ENCODE measurements around the gene VLDLR. TPM values are rescaled to one million over a fixed set of nuclear protein-coding genes. Genes with fewer than 3 reads are reported as not detected.

Gene VLDLR
- total RNA-seq, 1 experiment from 2014 or later: 2.1 TPM

DNA sequence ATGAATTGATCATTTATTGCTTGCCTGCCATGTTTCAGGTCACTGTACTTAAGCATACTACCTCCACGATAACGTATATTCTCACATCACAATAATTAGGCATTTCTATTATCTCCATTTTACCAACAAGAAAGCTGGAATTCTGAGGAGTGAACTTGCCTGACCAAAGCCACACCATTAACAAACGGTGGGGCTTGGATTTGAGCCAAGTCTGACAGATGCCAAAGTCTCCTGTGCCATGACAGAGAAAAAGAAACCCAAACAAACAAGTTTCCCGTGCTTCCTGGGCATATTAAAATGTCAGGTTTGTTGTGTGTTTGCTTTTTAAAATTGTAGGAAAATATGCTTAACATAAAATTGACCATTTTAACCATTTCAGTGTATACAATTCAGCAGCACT, 54.9 kb downstream of the VLDLR start:
- no peak for TF ChIP-seq SIN3A (IDR thresholded peaks at IDR 0.05; ENCODE audit: borderline replicate concordance, insufficient read depth, low read depth, low read length)
- TF ChIP-seq, protein P1, sequence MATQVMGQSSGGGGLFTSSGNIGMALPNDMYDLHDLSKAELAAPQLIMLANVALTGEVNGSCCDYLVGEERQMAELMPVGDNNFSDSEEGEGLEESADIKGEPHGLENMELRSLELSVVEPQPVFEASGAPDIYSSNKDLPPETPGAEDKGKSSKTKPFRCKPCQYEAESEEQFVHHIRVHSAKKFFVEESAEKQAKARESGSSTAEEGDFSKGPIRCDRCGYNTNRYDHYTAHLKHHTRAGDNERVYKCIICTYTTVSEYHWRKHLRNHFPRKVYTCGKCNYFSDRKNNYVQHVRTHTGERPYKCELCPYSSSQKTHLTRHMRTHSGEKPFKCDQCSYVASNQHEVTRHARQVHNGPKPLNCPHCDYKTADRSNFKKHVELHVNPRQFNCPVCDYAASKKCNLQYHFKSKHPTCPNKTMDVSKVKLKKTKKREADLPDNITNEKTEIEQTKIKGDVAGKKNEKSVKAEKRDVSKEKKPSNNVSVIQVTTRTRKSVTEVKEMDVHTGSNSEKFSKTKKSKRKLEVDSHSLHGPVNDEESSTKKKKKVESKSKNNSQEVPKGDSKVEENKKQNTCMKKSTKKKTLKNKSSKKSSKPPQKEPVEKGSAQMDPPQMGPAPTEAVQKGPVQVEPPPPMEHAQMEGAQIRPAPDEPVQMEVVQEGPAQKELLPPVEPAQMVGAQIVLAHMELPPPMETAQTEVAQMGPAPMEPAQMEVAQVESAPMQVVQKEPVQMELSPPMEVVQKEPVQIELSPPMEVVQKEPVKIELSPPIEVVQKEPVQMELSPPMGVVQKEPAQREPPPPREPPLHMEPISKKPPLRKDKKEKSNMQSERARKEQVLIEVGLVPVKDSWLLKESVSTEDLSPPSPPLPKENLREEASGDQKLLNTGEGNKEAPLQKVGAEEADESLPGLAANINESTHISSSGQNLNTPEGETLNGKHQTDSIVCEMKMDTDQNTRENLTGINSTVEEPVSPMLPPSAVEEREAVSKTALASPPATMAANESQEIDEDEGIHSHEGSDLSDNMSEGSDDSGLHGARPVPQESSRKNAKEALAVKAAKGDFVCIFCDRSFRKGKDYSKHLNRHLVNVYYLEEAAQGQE (IDR thresholded peaks at IDR 0.05; ENCODE audit: insufficient read depth in 1 of 2, low read depth in 2 of 2, low read length in 1 of 2): no peak
- TF ChIP-seq POLR2AphosphoS5 (IDR thresholded peaks at IDR 0.05; ENCODE audit: low read depth, low read length): no peak
- TF ChIP-seq, protein P2, sequence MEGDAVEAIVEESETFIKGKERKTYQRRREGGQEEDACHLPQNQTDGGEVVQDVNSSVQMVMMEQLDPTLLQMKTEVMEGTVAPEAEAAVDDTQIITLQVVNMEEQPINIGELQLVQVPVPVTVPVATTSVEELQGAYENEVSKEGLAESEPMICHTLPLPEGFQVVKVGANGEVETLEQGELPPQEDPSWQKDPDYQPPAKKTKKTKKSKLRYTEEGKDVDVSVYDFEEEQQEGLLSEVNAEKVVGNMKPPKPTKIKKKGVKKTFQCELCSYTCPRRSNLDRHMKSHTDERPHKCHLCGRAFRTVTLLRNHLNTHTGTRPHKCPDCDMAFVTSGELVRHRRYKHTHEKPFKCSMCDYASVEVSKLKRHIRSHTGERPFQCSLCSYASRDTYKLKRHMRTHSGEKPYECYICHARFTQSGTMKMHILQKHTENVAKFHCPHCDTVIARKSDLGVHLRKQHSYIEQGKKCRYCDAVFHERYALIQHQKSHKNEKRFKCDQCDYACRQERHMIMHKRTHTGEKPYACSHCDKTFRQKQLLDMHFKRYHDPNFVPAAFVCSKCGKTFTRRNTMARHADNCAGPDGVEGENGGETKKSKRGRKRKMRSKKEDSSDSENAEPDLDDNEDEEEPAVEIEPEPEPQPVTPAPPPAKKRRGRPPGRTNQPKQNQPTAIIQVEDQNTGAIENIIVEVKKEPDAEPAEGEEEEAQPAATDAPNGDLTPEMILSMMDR (IDR thresholded peaks at IDR 0.05): no peak
- TF ChIP-seq TCF7L2 (IDR thresholded peaks at IDR 0.05; ENCODE audit: low read depth, low read length): no peak
- no peak overlapping the region for H3K27ac ChIP-seq (ENCODE audit: low read length)
- no peaks in the 10 kb centered on the region for H3K9me3 ChIP-seq (ENCODE audit: control insufficient read depth, insufficient read depth, low read depth, low read length)
- BruUV-seq (replicated peaks): no TSS peak
- intact Hi-C loops (cut with micrococcal nuclease; ENCODE audit: unreplicated experiment) (no loop called here), in situ Hi-C loops (cut with HindIII; ENCODE audit: low pct_unique_long_range_greater_than_20kb, low sequenced_read_pairs) (no loop called here)
- H3K27me3 ChIP-seq (ENCODE audit: control insufficient read depth, insufficient read depth, low read length): no peaks in the 10 kb centered on the region
- ATAC-seq (no peak), DNase-seq (ENCODE audit: low read depth, low spot score) (no peak)
- no peaks in the 10 kb centered on the region for H3K4me1 ChIP-seq (ENCODE audit: control insufficient read depth, insufficient read depth, low read length)
- POLR2A ChIA-PET: no interaction called here
- no peaks in the 10 kb centered on the region for H3K36me3 ChIP-seq (ENCODE audit: control insufficient read depth, insufficient read depth, low read length)
- no peak overlapping the region for H3K4me3 ChIP-seq (ENCODE audit: low read depth in 2 of 2, low read length in 2 of 2)
- CTCF ChIA-PET: no interaction called here

DNA sequence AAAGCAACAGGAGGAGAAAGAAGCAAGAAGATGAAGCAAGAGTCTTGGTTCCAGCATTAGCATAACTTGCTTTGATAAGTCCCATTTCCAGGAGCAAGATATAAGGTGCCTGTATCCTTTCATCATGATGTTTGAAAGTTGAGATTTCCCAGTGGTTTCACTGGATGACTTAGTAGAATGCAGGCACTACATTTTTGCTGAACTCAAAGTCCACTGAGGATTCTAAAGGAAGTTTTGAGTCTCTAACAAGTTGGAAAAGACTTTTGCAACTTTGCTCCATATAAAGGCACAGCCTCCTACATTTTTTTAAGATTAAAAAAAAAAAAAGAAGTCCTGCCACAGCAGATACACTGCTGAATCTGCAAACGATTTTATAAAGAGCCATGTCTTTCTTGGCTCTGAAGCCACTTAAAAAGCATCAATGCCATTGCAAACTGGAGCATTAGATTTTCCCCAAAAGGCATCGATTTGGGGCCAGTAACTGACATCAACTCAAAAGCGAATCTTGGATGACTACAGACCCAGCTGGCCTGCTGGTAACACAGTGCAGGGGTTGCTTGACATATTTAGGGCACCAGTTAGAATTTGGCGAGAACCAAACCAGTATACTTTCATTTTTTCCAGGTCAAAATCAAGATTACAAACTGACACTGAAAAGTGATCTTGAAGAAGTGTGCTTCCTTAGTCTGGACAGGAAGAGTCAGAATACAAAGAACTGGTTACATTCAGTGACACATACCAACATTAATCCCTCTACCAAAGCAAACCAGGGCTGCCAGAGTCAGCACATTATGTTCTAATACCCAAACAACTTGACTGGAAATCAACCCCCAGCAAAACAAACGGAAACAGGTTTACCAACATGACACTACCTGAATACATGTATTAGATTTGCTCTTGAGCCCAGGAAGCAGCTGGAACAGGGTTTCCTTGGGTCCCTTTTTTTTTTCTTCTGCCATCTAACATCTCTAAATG, 56.6 kb downstream of the VLDLR start:
- no TSS peak for BruUV-seq (replicated peaks)
- ChIA-PET CTCF (no interaction called here), POLR2A (no interaction called here)
- intact Hi-C loops (cut with micrococcal nuclease; ENCODE audit: unreplicated experiment) (no loop called here), in situ Hi-C loops (cut with HindIII; ENCODE audit: low pct_unique_long_range_greater_than_20kb, low sequenced_read_pairs) (no loop called here)
- no peaks in the 10 kb centered on the region for H3K27me3 ChIP-seq (ENCODE audit: control insufficient read depth, insufficient read depth, low read length)
- TF ChIP-seq POLR2AphosphoS5 (IDR thresholded peaks at IDR 0.05; ENCODE audit: low read depth, low read length) (no peak), SIN3A (IDR thresholded peaks at IDR 0.05; ENCODE audit: borderline replicate concordance, insufficient read depth, low read depth, low read length) (no peak)
- TF ChIP-seq, protein P2 (IDR thresholded peaks at IDR 0.05): no peak
- TF ChIP-seq, protein P1 (IDR thresholded peaks at IDR 0.05; ENCODE audit: insufficient read depth in 1 of 2, low read depth in 2 of 2, low read length in 1 of 2): no peak
- no peak for ATAC-seq
- H3K4me3 ChIP-seq (ENCODE audit: low read depth in 2 of 2, low read length in 2 of 2): no peak overlapping the region
- H3K4me1 ChIP-seq (ENCODE audit: control insufficient read depth, insufficient read depth, low read length): no peaks in the 10 kb centered on the region
- DNase-seq (ENCODE audit: low read depth, low spot score): no peak
- H3K36me3 ChIP-seq (ENCODE audit: control insufficient read depth, insufficient read depth, low read length): no peaks in the 10 kb centered on the region
- H3K27ac ChIP-seq (ENCODE audit: low read length): no peak overlapping the region
- no peaks in the 10 kb centered on the region for H3K9me3 ChIP-seq (ENCODE audit: control insufficient read depth, insufficient read depth, low read depth, low read length)
